H1 (cell line): ENCODE results near the gene DCDC1. TPM values are rescaled to one million over a fixed set of nuclear protein-coding genes. Genes with fewer than 3 reads are reported as not detected.

Experiments used
- CTCF ChIA-PET: fragments of 300-600 bp; sonication (Branson Sonifier 250); formaldehyde crosslinking; loops from one replicate; lab custom pipeline; 2021; ENCODE audit not compliant: partially characterized antibody; lab: Charles Lee
- POLR2A ChIA-PET: fragments of 300-600 bp; sonication (Branson Sonifier 250); formaldehyde crosslinking; loops from one replicate; lab custom pipeline; 2021; ENCODE audit warnings: inconsistent platforms; ENCODE audit not compliant: partially characterized antibody; lab: Charles Lee
- DNase-seq, 2 experiments: peaks; one replicate each; pipeline versions ENCODE4 v3.0.0 to v3.0.0-alpha.2; 2010 to 2022; ENCODE audit warnings: low spot score in 2 of 2, low read depth in 1 of 2, mixed read lengths in 1 of 2
- FAIRE-seq: peaks from 2 replicates; lab custom pipeline; 2011; peaks lifted over from hg19 to GRCh38; lab: Jason Lieb, UNC
- H2AFZ ChIP-seq: 2 replicates; pipeline ENCODE4 v1.8.1; 2012; ENCODE audit warnings: low read length, inconsistent platforms
- H2AK5ac ChIP-seq: 2 replicates; pipeline ENCODE4 v1.6.1; 2013; ENCODE audit warnings: low read depth, low read length
- H2BK120ac ChIP-seq: replicated peaks from 2 replicates; pipeline ENCODE3; 2013; ENCODE audit warnings: low read depth, low read length, inconsistent platforms
- H2BK12ac ChIP-seq: 2 replicates; pipeline ENCODE4 v1.6.1; 2013; ENCODE audit warnings: low read depth, low read length
- H2BK15ac ChIP-seq: 2 replicates; pipeline ENCODE4 v1.6.1; 2013; ENCODE audit warnings: low read length
- H2BK20ac ChIP-seq: 2 replicates; pipeline ENCODE4 v1.6.1; 2013; ENCODE audit warnings: low read length
- H2BK5ac ChIP-seq: 2 replicates; pipeline ENCODE4 v1.6.1; 2013; ENCODE audit warnings: low read depth, low read length
- H3K14ac ChIP-seq: 2 replicates; pipeline ENCODE4 v1.6.1; 2013; ENCODE audit warnings: inconsistent platforms; ENCODE audit not compliant: insufficient read length
- H3K18ac ChIP-seq: 2 replicates; pipeline ENCODE4 v1.6.1; 2013; ENCODE audit warnings: low read length; ENCODE audit errors: extremely low read depth
- H3K23ac ChIP-seq: 2 replicates; pipeline ENCODE4 v1.6.1; 2013; ENCODE audit warnings: inconsistent platforms; ENCODE audit not compliant: insufficient read length
- H3K23me2 ChIP-seq: 2 replicates; pipeline ENCODE4 v1.6.1; 2013; ENCODE audit warnings: low read depth, low read length
- H3K27ac ChIP-seq: 2 replicates; pipeline ENCODE4 v1.6.1; 2011; ENCODE audit warnings: low read depth, low read length, inconsistent platforms
- H3K27me3 ChIP-seq, 4 experiments: replicated peaks in 1 of 4; 1 replicate in 1 of 4; 2 replicates in 3 of 4; pipeline versions ENCODE4 v1.6.1 to v1.8.1; 2011 to 2013; ENCODE audit warnings: low read length in 3 of 4, mild to moderate bottlenecking in 3 of 4, inconsistent platforms in 2 of 4, mixed read lengths in 2 of 4, moderate library complexity in 1 of 4; ENCODE audit not compliant: control insufficient read depth in 3 of 4, insufficient read depth in 3 of 4; ENCODE audit errors: extremely low read depth in 1 of 4
- H3K36me3 ChIP-seq, 4 experiments: 2 replicates each; pipeline versions ENCODE4 v1.6.1 to v1.8.1; 2011 to 2013; ENCODE audit warnings: mild to moderate bottlenecking in 4 of 4, low read length in 3 of 4, moderate library complexity in 2 of 4, control low read depth in 1 of 4, inconsistent platforms in 1 of 4; ENCODE audit not compliant: insufficient read depth in 4 of 4, control insufficient read depth in 2 of 4
- H3K4ac ChIP-seq: replicated peaks from 2 replicates; pipeline ENCODE3; 2013; ENCODE audit warnings: low read length, low read depth, mixed read lengths, inconsistent platforms; ENCODE audit not compliant: insufficient read length
- H3K4me1 ChIP-seq, 4 experiments: replicated peaks in 1 of 4; 1 replicate in 1 of 4; 2 replicates in 3 of 4; pipeline versions ENCODE4 v1.6.1 to v1.8.1; 2011 to 2013; ENCODE audit warnings: low read length in 3 of 4, inconsistent platforms in 2 of 4, mixed read lengths in 1 of 4; ENCODE audit not compliant: insufficient read depth in 4 of 4, control insufficient read depth in 3 of 4
- H3K4me2 ChIP-seq, 2 experiments: 2 replicates each; pipeline versions ENCODE4 v1.6.1 to v1.8.1; 2011 to 2013; ENCODE audit warnings: low read depth in 2 of 2, low read length in 2 of 2, control low read depth in 1 of 2, inconsistent platforms in 1 of 2, mild to moderate bottlenecking in 1 of 2; ENCODE audit not compliant: insufficient read depth in 1 of 2
- H3K4me3 ChIP-seq, 4 experiments: fragments of 200-600, 300-600 bp in 1 of 4; sonication (generic), shearing (Covaris generic), sonication (Bioruptor Twin) in 1 of 4; 2 replicates each; pipeline versions ENCODE4 v1.5.1 to v1.8.1; 2011 to 2016; ENCODE audit warnings: low read length in 4 of 4, low read depth in 3 of 4, control low read depth in 2 of 4, inconsistent platforms in 2 of 4, mild to moderate bottlenecking in 2 of 4, mixed read lengths in 1 of 4, moderate library complexity in 1 of 4; ENCODE audit not compliant: insufficient read depth in 2 of 4; ENCODE audit errors: extremely low read depth in 1 of 4
- H3K56ac ChIP-seq: replicated peaks from 2 replicates; pipeline ENCODE3; 2013; ENCODE audit warnings: low read depth, mild to moderate bottlenecking, mixed read lengths, low read length, inconsistent platforms; ENCODE audit not compliant: insufficient read length
- H3K79me1 ChIP-seq: 2 replicates; pipeline ENCODE4 v1.6.1; 2013; ENCODE audit warnings: low read depth, low read length, control low read depth
- H3K79me2 ChIP-seq, 2 experiments: 2 replicates each; pipeline versions ENCODE4 v1.6.1 to v1.8.1; 2012 to 2013; ENCODE audit warnings: low read length in 2 of 2, mild to moderate bottlenecking in 2 of 2, inconsistent platforms in 1 of 2; ENCODE audit not compliant: insufficient read depth in 2 of 2, control insufficient read depth in 1 of 2
- H3K9ac ChIP-seq, 4 experiments: replicated peaks in 1 of 4; 1 replicate in 1 of 4; 2 replicates in 3 of 4; pipeline versions ENCODE4 v1.6.1 to v1.8.1; 2011 to 2013; ENCODE audit warnings: low read depth in 3 of 4, low read length in 3 of 4, control low read depth in 2 of 4, mild to moderate bottlenecking in 2 of 4, moderate library complexity in 2 of 4, inconsistent platforms in 1 of 4; ENCODE audit errors: extremely low read depth in 1 of 4
- H3K9me3 ChIP-seq, 2 experiments: 2 replicates each; pipeline versions ENCODE4 v1.6.1 to v1.8.1; 2012 to 2013; ENCODE audit warnings: mild to moderate bottlenecking in 2 of 2, moderate library complexity in 2 of 2, control low read depth in 1 of 2, inconsistent platforms in 1 of 2, low read depth in 1 of 2, low read length in 1 of 2, mixed read lengths in 1 of 2; ENCODE audit not compliant: insufficient read depth in 2 of 2
- H4K20me1 ChIP-seq, 2 experiments: replicated peaks in 1 of 2; 2 replicates each; pipeline versions ENCODE3 to v1.8.1; 2011 to 2013; ENCODE audit warnings: inconsistent platforms in 2 of 2, low read length in 2 of 2, mild to moderate bottlenecking in 1 of 2; ENCODE audit not compliant: insufficient read depth in 2 of 2, control insufficient read depth in 1 of 2
- H4K5ac ChIP-seq: 2 replicates; pipeline ENCODE4 v1.6.1; 2013; ENCODE audit warnings: low read length, low read depth, mixed read lengths, inconsistent platforms; ENCODE audit not compliant: insufficient read length
- H4K8ac ChIP-seq: 2 replicates; pipeline ENCODE4 v1.8.0; 2013; ENCODE audit warnings: mild to moderate bottlenecking, moderate library complexity, low read length, inconsistent platforms; ENCODE audit not compliant: insufficient read depth; ENCODE audit errors: extremely low read depth
- H4K91ac ChIP-seq: replicated peaks from 2 replicates; pipeline ENCODE3; 2013; ENCODE audit warnings: low read length, mixed read lengths, inconsistent platforms; ENCODE audit not compliant: insufficient read length
- BCL11A ChIP-seq, 2 experiments: IDR thresholded peaks; one replicate each; pipeline ENCODE4 v1.6.1; 2011; ENCODE audit warnings: low read depth in 2 of 2, low read length in 2 of 2, mild to moderate bottlenecking in 2 of 2
- CBX5 ChIP-seq: fragments of 300-800, 300-1000 bp; sonication (generic); IDR thresholded peaks from 2 replicates; pipeline ENCODE4 v1.7.1; 2016; ENCODE audit warnings: antibody characterized with exemption, low read length, low read depth
- CHD1 ChIP-seq: IDR thresholded peaks from 2 replicates; pipeline ENCODE4 v1.6.1; 2012; ENCODE audit warnings: low read depth, low read length, improper control_type of control experiment
- E2F6 ChIP-seq: IDR thresholded peaks from 2 replicates; pipeline ENCODE4 v1.6.1; 2012; ENCODE audit warnings: inconsistent platforms
- MAFK ChIP-seq: IDR thresholded peaks from 2 replicates; pipeline ENCODE4 v1.6.1; 2012; ENCODE audit warnings: low read depth, mild to moderate bottlenecking, improper control_type of control experiment, low read length
- MAX ChIP-seq: IDR thresholded peaks from 2 replicates; pipeline ENCODE4 v1.6.1; 2012; ENCODE audit warnings: inconsistent platforms
- SP1 ChIP-seq: IDR thresholded peaks from 2 replicates; pipeline ENCODE4 v1.6.1; 2011; ENCODE audit warnings: low read depth, low read length
- WGBS, 2 experiments: shearing (Covaris generic) in 1 of 2; methylation state at CpG; one replicate each; pipeline versions ENCODE4 v1.1.6 to v1.1.7; 2013 to 2015; ENCODE audit warnings: low lambda C conversion rate in 2 of 2, mixed read lengths in 2 of 2, inconsistent platforms in 1 of 2, low coverage in 1 of 2, missing lambda C conversion rate in 1 of 2; ENCODE audit not compliant: insufficient replicate concordance in 2 of 2, insufficient coverage in 1 of 2, insufficient read length in 1 of 2; ENCODE audit errors: extremely low coverage in 1 of 2, missing lambda C conversion rate in 1 of 2; 5-methylcytosine and 5-hydroxymethylcytosine counted together
- polyA plus RNA-seq, 7 experiments: library from polyadenylated mRNA; depleted of rRNA in 3 of 7; stranded (reverse) in 5 of 7; unstranded in 2 of 7; fragments of >200 nt in 5 of 7; fragments of 200-250 nt in 2 of 7; gene quantifications; 1 replicate in 5 of 7; 2 replicates in 1 of 7; 4 replicates in 1 of 7; pipeline versions ENCODE4 v1.2.1 to v1.2.3, GENCODE V29; 2011 to 2013; ENCODE audit warnings: missing spikeins in 2 of 7, mixed read lengths in 2 of 7
- total RNA-seq: library from RNA; stranded (reverse); fragmentation: NEBNext Ultra II Directional; extraction: Animal tissue kit (Norgen Biotek cat#: 25700); gene quantifications from 2 replicates; pipeline ENCODE4 v1.2.1, GENCODE V29; 2021

DCDC1 gene
- total and polyA plus RNA-seq, 2 of the 8 experiments (the other 6 are each of a cell fraction or from before 2014, with no cell fraction given), result 0.15 to 0.56 TPM

GRCh38 chr11:30861064-30861463 lies 508.5 kb downstream of the DCDC1 start:
- no peak overlapping the region for H3K9ac ChIP-seq
- H3K79me2 ChIP-seq, result no peaks in the 10 kb centered on the region
- H3K36me3 ChIP-seq, result no peaks in the 10 kb centered on the region
- H3K56ac ChIP-seq, result no peak overlapping the region
- no peak overlapping the region for H2BK15ac ChIP-seq
- H4K20me1 ChIP-seq, result no peaks in the 10 kb centered on the region
- H3K4me2 ChIP-seq, result no peak overlapping the region
- no peaks in the 10 kb centered on the region for H3K27me3 ChIP-seq
- H2BK12ac ChIP-seq, result no peak overlapping the region
- no peaks in the 10 kb centered on the region for H3K9me3 ChIP-seq
- H2AFZ ChIP-seq, result 0 out of 2 replicates have a peak overlapping the region, but pooled peaks have one; percentile 9
- H3K18ac ChIP-seq, result no peak overlapping the region
- no peak overlapping the region for H3K23ac ChIP-seq
- no peak overlapping the region for H2AK5ac ChIP-seq
- H4K5ac ChIP-seq, result no peak overlapping the region
- no peak overlapping the region for H4K91ac ChIP-seq
- no peak for FAIRE-seq
- H4K8ac ChIP-seq, result no peak overlapping the region
- DNase-seq, result no peak
- no peaks in the 10 kb centered on the region for H3K23me2 ChIP-seq
- H3K4me1 ChIP-seq, result peaks cover 0 to 11% (median 8%) of the 10 kb centered on the region in 4 experiments; a peak in 3 of 7 replicates
- H3K79me1 ChIP-seq, result no peaks in the 10 kb centered on the region
- no peak overlapping the region for H3K27ac ChIP-seq
- WGBS, 2 experiments, result 56% methylated on average over 7 of the region's 7 CpGs; no CpG with 5 or more reads in 1 of the 2 experiments
- H2BK20ac ChIP-seq, result no peak overlapping the region
- no peak overlapping the region for H2BK120ac ChIP-seq
- ChIA-PET CTCF (interaction anchor here (0.9 kb wide), 1 partner anchor 72 kb away, joined by 3 read pairs; no protein-coding TSS in a partner anchor), POLR2A (no interaction called here)
- no peak for TF ChIP-seq SP1
- peak; percentile 49 for TF ChIP-seq E2F6
- TF ChIP-seq CHD1, result no peak
- no peak for TF ChIP-seq MAFK
- TF ChIP-seq CBX5, result no peak
- no peak for TF ChIP-seq BCL11A (IDR thresholded peaks at IDR 0.05; ENCODE audit: low read depth in 2 of 2, low read length in 2 of 2)
- TF ChIP-seq MAX, result peak; percentile 73
- H3K4ac ChIP-seq, result no peak overlapping the region
- no peak overlapping the region for H3K4me3 ChIP-seq
- no peak overlapping the region for H2BK5ac ChIP-seq
- no peak overlapping the region for H3K14ac ChIP-seq
